Measurements from ENCODE around the gene NAV3. TPM values are rescaled to one million over a fixed set of nuclear protein-coding genes. Genes with fewer than 3 reads are reported as not detected.

NAV3 gene
- total RNA-seq, 1 donor from 2014 or later: 11.4 TPM

- Histone ChIP-seq H3K36me3 (no peaks in the 10 kb centered on the region), H3K4me3 (no peak overlapping the region), H3K27me3 (no peaks in the 10 kb centered on the region), H3F3A (ENCODE audit: low read depth) (no peaks in the 10 kb centered on the region), H4K20me1 (ENCODE audit: low read depth) (no peaks in the 10 kb centered on the region), H3K27ac (no peak overlapping the region), H3K9me3 (ENCODE audit: low read depth) (no peaks in the 10 kb centered on the region), H3K9ac (no peak overlapping the region), H2AFZ (replicated peaks) (no peak overlapping the region), H3K79me2 (ENCODE audit: low read depth) (no peaks in the 10 kb centered on the region), H3K4me2 (no peak overlapping the region), H3K4me1 (no peaks in the 10 kb centered on the region)
- no peaks in the 10 kb centered on the region for H3K9me3 Mint-ChIP-seq
- no peak overlapping the region for H3K4me3 Mint-ChIP-seq
- no peak overlapping the region for H3K27ac Mint-ChIP-seq
- H3K27me3 Mint-ChIP-seq (ENCODE audit: insufficient read depth, low read depth): no peaks in the 10 kb centered on the region
- no peaks in the 10 kb centered on the region for H3K36me3 Mint-ChIP-seq
- DNase-seq (ENCODE audit: low spot score): no peak
- no peaks in the 10 kb centered on the region for H3K4me1 Mint-ChIP-seq
- TF ChIP-seq EZH2phosphoT487 (IDR thresholded peaks at IDR 0.05) (no peak), EZH2 (IDR thresholded peaks at IDR 0.05) (no peak)
- TF ChIP-seq, protein P1, sequence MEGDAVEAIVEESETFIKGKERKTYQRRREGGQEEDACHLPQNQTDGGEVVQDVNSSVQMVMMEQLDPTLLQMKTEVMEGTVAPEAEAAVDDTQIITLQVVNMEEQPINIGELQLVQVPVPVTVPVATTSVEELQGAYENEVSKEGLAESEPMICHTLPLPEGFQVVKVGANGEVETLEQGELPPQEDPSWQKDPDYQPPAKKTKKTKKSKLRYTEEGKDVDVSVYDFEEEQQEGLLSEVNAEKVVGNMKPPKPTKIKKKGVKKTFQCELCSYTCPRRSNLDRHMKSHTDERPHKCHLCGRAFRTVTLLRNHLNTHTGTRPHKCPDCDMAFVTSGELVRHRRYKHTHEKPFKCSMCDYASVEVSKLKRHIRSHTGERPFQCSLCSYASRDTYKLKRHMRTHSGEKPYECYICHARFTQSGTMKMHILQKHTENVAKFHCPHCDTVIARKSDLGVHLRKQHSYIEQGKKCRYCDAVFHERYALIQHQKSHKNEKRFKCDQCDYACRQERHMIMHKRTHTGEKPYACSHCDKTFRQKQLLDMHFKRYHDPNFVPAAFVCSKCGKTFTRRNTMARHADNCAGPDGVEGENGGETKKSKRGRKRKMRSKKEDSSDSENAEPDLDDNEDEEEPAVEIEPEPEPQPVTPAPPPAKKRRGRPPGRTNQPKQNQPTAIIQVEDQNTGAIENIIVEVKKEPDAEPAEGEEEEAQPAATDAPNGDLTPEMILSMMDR (IDR thresholded peaks at IDR 0.05): no peak
Observed at GRCh38 chr12:78164154-78164553, 333.5 kb downstream of the NAV3 start.

DNA sequence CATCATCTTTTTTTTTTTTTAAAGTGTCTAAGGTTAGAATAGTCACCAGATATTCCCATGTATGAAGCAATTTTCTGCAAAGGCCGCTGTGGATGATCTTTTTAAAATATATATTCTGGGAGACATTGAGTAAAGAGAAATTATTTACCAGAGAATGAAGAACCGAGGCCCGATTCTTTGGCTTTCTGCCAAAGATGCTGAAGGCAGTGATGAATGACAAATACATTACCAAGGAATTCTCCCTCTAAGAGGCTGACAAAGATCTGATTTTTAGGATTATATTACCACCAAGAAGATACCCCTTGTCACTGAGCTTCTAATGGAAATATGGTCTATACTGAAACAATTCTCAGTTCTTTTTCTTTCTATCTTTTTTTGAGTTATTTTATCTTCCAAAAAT is 336.8 kb downstream of the NAV3 start:
- TF ChIP-seq, protein P1 (IDR thresholded peaks at IDR 0.05): no peak
- TF ChIP-seq EZH2 (IDR thresholded peaks at IDR 0.05) (no peak), EZH2phosphoT487 (IDR thresholded peaks at IDR 0.05) (no peak)
- H3K27ac Mint-ChIP-seq: no peak overlapping the region
- H3K4me3 Mint-ChIP-seq: no peak overlapping the region
- Histone ChIP-seq H3K4me1 (no peaks in the 10 kb centered on the region), H4K20me1 (ENCODE audit: low read depth) (no peaks in the 10 kb centered on the region), H3K4me2 (no peak overlapping the region), H2AFZ (replicated peaks) (no peak overlapping the region), H3K9me3 (ENCODE audit: low read depth) (no peaks in the 10 kb centered on the region), H3K27me3 (no peaks in the 10 kb centered on the region), H3K9ac (no peak overlapping the region), H3K36me3 (no peaks in the 10 kb centered on the region), H3F3A (ENCODE audit: low read depth) (no peaks in the 10 kb centered on the region), H3K79me2 (ENCODE audit: low read depth) (no peaks in the 10 kb centered on the region), H3K4me3 (no peak overlapping the region), H3K27ac (no peak overlapping the region)
- no peak for DNase-seq (ENCODE audit: low spot score)
- H3K27me3 Mint-ChIP-seq (ENCODE audit: insufficient read depth, low read depth): no peaks in the 10 kb centered on the region
- peaks cover 10% of the 10 kb centered on the region for H3K4me1 Mint-ChIP-seq
- H3K9me3 Mint-ChIP-seq: no peaks in the 10 kb centered on the region
- H3K36me3 Mint-ChIP-seq: no peaks in the 10 kb centered on the region

DNA sequence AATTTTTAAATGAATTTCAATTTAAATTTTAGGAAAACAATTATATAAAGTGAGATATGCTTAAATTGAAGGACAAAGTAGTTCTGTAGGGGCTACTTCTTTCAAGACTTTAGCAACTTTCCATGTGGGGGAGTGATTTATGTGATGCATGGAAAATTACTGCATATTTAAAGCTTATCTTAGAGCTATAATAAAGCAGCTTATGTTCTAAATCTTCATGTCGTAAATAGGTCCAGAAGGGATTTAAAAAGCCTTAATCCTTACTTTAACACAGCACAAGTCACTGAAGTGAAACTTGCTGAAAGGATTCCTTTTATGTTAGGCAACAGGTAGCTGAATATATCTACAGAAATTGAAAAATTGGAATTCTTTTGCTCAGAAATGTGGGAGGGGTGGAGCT is 340.4 kb downstream of the NAV3 start:
- no peak overlapping the region for H3K4me3 Mint-ChIP-seq
- H3K4me1 Mint-ChIP-seq: peaks cover 10% of the 10 kb centered on the region
- Histone ChIP-seq H3K9ac (no peak overlapping the region), H2AFZ (replicated peaks) (no peak overlapping the region), H3K4me1 (no peaks in the 10 kb centered on the region), H3K79me2 (ENCODE audit: low read depth) (no peaks in the 10 kb centered on the region), H3K4me2 (no peak overlapping the region), H4K20me1 (ENCODE audit: low read depth) (no peaks in the 10 kb centered on the region), H3K27me3 (no peaks in the 10 kb centered on the region), H3F3A (ENCODE audit: low read depth) (no peaks in the 10 kb centered on the region), H3K36me3 (no peaks in the 10 kb centered on the region), H3K9me3 (ENCODE audit: low read depth) (no peaks in the 10 kb centered on the region), H3K4me3 (no peak overlapping the region), H3K27ac (no peak overlapping the region)
- no peak for DNase-seq (ENCODE audit: low spot score)
- H3K27ac Mint-ChIP-seq: no peak overlapping the region
- H3K9me3 Mint-ChIP-seq: no peaks in the 10 kb centered on the region
- TF ChIP-seq, protein P1 (IDR thresholded peaks at IDR 0.05): no peak
- TF ChIP-seq EZH2phosphoT487 (IDR thresholded peaks at IDR 0.05): no peak
- no peak for TF ChIP-seq EZH2 (IDR thresholded peaks at IDR 0.05)
- H3K36me3 Mint-ChIP-seq: no peaks in the 10 kb centered on the region
- no peaks in the 10 kb centered on the region for H3K27me3 Mint-ChIP-seq (ENCODE audit: insufficient read depth, low read depth)

Data from neural progenitor cell (in vitro differentiated cells).